Right ventricle myocardium superior (tissue), 1 donor: ENCODE data around the gene GLG1. TPM values are rescaled to one million over a fixed set of nuclear protein-coding genes. Genes with fewer than 3 reads are reported as not detected.

Experiments
- ATAC-seq: fragments of 200-7000 bp; cut with Tn5 transposase; one replicate; pipeline ENCODE4 v1.9.1; 2020; ENCODE audit warnings: mild to moderate bottlenecking; ENCODE audit not compliant: poor library complexity
- DNase-seq: peaks from one replicate; pipeline ENCODE4 v3.0.0-alpha.2; 2020
- intact Hi-C: fragments of 100-400 bp; cut with DNase I; formaldehyde crosslinking; loops from one replicate; pipeline ENCODE4 v1.11.2; 2022
- total RNA-seq: library from RNA; stranded (reverse); fragmentation: NEBNext Ultra II Directional; extraction: Animal tissue kit (Norgen Biotek cat#: 25700); gene quantifications from one replicate; pipeline ENCODE4 v1.2.1, GENCODE V29; 2021
- donor health status: DM: no; HTN: yes; CAD: no; lungs with severe emphysema.

Gene GLG1
- total RNA-seq, 1 donor from 2014 or later, result 62.4 TPM

DNA sequence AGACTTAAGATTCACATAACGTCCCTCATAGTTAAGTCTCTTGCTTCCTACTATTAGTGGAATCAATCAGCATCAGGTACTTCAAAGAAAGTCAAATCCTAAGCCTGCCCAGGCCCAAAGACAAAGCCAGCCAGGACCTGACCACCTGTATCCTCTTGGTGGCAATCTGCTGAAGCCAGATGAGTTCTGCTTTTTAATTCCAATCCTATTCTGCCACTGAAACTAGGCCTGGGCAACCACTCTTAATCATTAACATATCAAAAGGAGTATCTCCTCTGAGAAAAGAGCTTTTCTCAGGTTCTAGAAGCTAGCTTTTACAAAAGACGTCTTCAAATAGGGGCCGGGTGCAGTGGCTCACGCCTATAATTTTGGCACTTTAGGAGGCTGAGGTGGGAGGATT, 15.1 kb upstream of the GLG1 start:
- DNase-seq (no peak), ATAC-seq (no peak)
- intact Hi-C loops, result loop anchor here (10.0 kb wide), 1 partner anchor 157 kb away; no protein-coding TSS in a partner anchor

GRCh38 chr16:74617206-74617788, 10.4 kb upstream of the GLG1 start:
- ATAC-seq (no peak), DNase-seq (no peak)
- intact Hi-C loops, result no loop called here

DNA sequence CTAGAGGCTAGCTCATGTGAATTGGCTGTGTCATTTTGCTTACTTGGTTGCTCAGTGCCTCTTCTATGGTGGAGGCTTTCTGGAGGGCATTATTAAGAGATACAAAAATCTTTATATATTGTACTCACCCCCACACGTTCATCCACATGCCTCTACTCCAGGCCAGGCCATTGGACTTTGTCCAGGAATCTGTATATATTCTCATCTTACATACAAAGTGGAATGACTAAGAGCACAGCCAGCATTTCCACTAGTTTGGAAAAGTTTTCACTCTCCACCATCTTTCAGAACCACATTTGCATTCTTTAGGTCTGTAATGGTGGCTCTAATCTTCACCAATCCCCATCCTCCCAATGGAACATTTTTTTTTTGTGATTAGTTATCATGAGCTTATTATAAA, 4.8 kb upstream of the GLG1 start:
- DNase-seq (no peak), ATAC-seq (no peak)
- intact Hi-C loops, result no loop called here

- DNase-seq (no peak), ATAC-seq (no peak)
- intact Hi-C loops, result loop anchor here (10.0 kb wide), 1 partner anchor 114 kb away; no protein-coding TSS in a partner anchor
These were observed 2.0 kb upstream of the GLG1 start for GRCh38 chr16:74608944-74609343.

DNA sequence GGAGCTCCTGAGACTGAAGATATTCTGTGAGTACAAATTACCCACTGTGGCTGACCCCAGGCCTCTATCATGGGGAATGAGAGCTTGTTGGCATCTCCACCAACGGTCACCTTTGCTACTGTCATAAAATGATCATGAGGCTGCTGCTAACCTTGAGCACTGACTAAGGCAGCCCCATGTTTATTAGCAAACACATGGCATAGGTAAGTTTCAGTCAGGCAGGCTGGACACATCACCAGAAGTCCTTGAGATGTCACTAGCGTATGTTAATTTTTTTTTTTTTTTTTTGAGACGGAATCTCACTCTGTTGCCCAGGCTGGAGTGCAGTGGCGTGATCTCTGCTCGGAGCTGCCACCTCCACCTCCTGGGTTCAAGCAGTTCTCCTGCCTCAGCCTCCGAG, 1.5 kb upstream of the GLG1 start:
- ATAC-seq (no peak), DNase-seq (no peak)
- intact Hi-C loops, result loop anchor here (10.0 kb wide), 1 partner anchor 114 kb away; no protein-coding TSS in a partner anchor

DNA sequence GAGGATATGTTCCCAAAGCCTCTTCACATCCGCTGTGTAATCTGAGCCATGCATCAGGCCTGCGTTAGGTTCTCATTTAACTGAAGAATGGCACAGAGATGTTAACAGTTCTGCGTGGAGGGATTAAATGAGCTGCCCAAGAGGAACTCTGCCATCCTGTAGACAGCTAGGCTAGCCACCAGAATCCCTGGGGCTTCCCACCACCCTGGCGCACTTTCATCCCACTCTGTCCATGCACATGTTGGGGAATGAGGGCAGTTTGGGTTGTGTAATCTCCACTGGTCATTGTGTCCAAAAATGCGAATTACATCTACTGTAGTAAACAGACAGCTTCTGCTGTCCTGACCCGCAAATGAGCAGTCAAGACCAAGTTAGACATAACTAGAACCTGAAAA, 1.0 kb upstream of the GLG1 start:
- intact Hi-C loops, result loop anchor here (10.0 kb wide), 1 partner anchor 113 kb away; no protein-coding TSS in a partner anchor
- ATAC-seq (no peak), DNase-seq (no peak)

DNA sequence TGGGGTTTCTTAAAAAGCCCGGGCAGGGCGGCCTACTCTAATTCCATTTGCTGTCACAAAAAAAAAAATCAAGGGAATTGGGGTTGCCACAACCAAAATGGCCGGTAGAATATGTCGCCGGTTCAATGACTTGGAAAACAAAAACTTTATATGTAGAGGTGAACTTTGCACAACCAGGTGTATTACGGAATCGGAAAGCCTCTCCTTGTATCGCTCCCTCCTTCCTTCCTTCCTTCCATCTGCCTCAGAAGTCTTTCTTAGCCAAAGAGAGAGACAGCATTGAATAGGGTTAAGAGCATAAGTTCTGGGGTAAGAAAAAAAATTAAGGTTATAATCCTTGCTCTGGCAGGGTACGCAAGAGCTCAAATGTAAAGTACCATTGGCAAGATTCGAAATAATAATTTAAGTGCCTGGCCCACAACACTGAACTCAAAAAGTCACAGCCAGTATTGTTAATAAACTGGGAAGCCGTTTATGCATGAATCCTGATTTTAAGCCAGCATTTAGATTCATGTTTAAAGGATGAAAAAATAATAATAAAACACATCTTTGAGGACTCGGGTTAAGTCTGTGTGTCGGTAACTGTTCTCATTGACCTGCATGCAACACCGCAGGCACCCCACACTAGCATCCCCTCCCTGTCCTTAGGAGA, 522 bp upstream of the GLG1 start:
- intact Hi-C loops, result loop anchor here (10.0 kb wide), 1 partner anchor 113 kb away; no protein-coding TSS in a partner anchor
- ATAC-seq, result no peak

GRCh38 chr16:74605746-74606520, 981 bp downstream of the GLG1 start:
- intact Hi-C loops, result loop anchor here (10.0 kb wide), 1 partner anchor 111 kb away; no protein-coding TSS in a partner anchor
- DNase-seq, result no peak

More for the DNA sequence above, 522 bp upstream of the GLG1 start:
- no peak for DNase-seq

DNA sequence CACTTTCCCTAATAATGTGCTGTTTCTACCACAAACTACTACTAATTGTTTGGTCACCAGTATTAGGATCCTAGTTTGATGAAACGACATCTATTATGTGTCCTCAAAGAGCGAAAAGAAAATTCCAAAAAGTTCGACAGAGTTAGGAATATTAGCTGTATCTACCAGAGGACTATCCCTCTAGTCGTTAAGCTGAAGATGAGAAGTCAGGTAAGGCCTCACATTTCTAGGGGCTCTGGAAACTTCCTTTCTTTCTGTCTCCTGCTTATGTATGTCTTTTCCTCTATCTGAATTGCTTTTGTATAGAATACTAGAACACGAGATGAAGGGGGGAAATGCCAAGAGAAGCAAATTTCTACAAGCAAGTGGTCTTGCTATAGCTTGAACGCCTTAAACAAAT, 1.6 kb downstream of the GLG1 start:
- intact Hi-C loops, result loop anchor here (10.0 kb wide), 1 partner anchor 111 kb away; no protein-coding TSS in a partner anchor

More at GRCh38 chr16:74605746-74606520, 981 bp downstream of the GLG1 start:
- ATAC-seq, result no peak

GRCh38 chr16:74603848-74604247, 3.1 kb downstream of the GLG1 start:
- DNase-seq (no peak), ATAC-seq (no peak)
- intact Hi-C loops, result loop anchor here (10.0 kb wide), 1 partner anchor 109 kb away; no protein-coding TSS in a partner anchor

More for the DNA sequence above, 1.6 kb downstream of the GLG1 start:
- no peak for DNase-seq
- ATAC-seq, result no peak

- ATAC-seq (no peak), DNase-seq (no peak)
- intact Hi-C loops, result loop anchor here (10.0 kb wide), 1 partner anchor 106 kb away; no protein-coding TSS in a partner anchor
These were observed 5.6 kb downstream of the GLG1 start for GRCh38 chr16:74601126-74601871.

DNA sequence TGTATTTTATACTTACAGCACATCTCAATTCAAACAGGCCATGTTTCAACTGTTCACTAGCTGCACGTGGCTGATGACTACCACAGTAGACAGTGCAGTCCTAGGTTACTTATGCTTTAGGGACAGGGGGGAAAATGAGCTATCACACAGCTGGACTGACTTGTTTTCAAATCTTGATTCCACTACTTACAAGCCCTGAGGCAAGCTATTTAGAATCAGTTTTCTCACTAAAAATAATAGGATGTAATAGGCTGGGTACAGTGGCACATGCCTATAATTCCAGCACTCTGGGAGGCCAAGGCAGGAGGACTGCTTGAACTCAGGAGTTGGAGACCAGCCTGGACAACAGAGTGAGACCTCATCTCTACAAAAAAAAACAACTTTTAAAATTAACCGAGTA, 10.3 kb downstream of the GLG1 start:
- DNase-seq (no peak), ATAC-seq (no peak)
- intact Hi-C loops, result no loop called here

GRCh38 chr16:74592847-74593246, 14.1 kb downstream of the GLG1 start:
- no peak for DNase-seq
- ATAC-seq, result no peak
- intact Hi-C loops, result no loop called here

- ATAC-seq (no peak), DNase-seq (no peak)
- intact Hi-C loops, result no loop called here
These were observed 14.9 kb downstream of the GLG1 start for GRCh38 chr16:74591876-74592650.

GRCh38 chr16:74586948-74587347, 20.0 kb downstream of the GLG1 start:
- intact Hi-C loops, result no loop called here
- ATAC-seq, result no peak
- DNase-seq, result no peak

DNA sequence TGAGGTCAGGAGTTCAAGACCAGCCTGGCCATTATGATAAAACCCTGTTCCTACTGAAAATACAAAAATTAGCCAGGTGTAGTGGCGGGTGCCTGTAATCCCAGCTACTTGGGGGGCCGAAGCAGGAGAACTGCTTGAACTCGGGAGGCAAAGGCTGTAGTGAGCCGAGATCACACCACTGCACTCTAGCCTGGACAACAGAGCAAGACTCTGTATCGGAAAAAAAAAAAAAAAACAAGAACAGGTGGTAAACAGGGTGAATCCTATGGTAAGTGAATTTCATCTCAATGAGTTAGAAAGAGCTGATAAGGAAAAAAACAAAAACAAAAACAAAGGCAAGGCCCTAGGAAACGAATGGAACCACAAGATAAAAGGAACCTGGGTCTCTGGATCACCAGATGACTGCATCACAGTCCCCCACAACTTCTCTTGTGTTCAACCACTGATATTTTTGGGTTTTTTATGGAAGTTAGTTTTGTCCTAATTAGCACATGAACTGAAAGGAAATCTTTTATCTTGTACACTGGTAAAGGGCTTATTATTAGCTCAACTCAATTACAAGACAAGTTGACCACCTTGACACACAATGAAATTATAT, 21.0 kb downstream of the GLG1 start:
- ATAC-seq (no peak), DNase-seq (no peak)
- intact Hi-C loops, result no loop called here

- no peak for DNase-seq
- ATAC-seq, result no peak
- intact Hi-C loops, result no loop called here
These were observed 22.8 kb downstream of the GLG1 start for GRCh38 chr16:74583926-74584666.
